ENCODE results near the gene COL5A1. TPM values are rescaled to one million over a fixed set of nuclear protein-coding genes. Genes with fewer than 3 reads are reported as not detected.

COL5A1 gene
- polyA plus RNA-seq, 1 donor (not counting 4 experiments of a cell fraction or from before 2014, with no cell fraction given): 3.1 TPM

GRCh38 chr9:134882204-134882785, 240.7 kb downstream of the COL5A1 start:
- H3K27me3 ChIP-seq (ENCODE audit: control insufficient read depth, extremely low read depth, insufficient read depth, low read length): peaks cover 9% of the 10 kb centered on the region
- H3K79me2 ChIP-seq (ENCODE audit: control insufficient read depth, insufficient read depth, low read length): no peaks in the 10 kb centered on the region
- dilution Hi-C loops (cut with MboI; ENCODE audit: extremely low pct_ligation_motif_present, low sequenced_read_pairs): no loop called here
- no peak overlapping the region for H3K4me2 ChIP-seq (ENCODE audit: control insufficient read depth, extremely low read depth, insufficient read depth, low read depth, low read length)
- no peaks in the 10 kb centered on the region for H3K36me3 ChIP-seq (ENCODE audit: control insufficient read depth in 2 of 2, extremely low read depth in 1 of 2, insufficient read depth in 2 of 2, low read length in 2 of 2)
- TF ChIP-seq CTCF (optimal IDR thresholded peaks at IDR 0.05 in 1 of 3, IDR thresholded peaks at IDR 0.05 in 1 of 3, conservative IDR thresholded peaks at IDR 0.05 in 1 of 3; ENCODE audit: extremely low read depth in 1 of 3, insufficient read depth in 2 of 3, low read length in 3 of 3): no peak
- TF ChIP-seq EZH2 (IDR thresholded peaks at IDR 0.05; ENCODE audit: low read length): no peak
- H2AFZ ChIP-seq (ENCODE audit: control insufficient read depth, low read length): no peak overlapping the region
- FAIRE-seq (no peak), DNase-seq (ENCODE audit: low read depth, low spot score) (no peak)
- no peak overlapping the region for H3K9ac ChIP-seq (ENCODE audit: control insufficient read depth, extremely low read depth, insufficient read depth, low read length)
- H3K4me1 ChIP-seq (ENCODE audit: control insufficient read depth, extremely low read depth, insufficient read depth, low read length): no peaks in the 10 kb centered on the region
- H3K9me1 ChIP-seq (ENCODE audit: control insufficient read depth, extremely low read depth, insufficient read depth, low read length): no peaks in the 10 kb centered on the region
- no peaks in the 10 kb centered on the region for H4K20me1 ChIP-seq (ENCODE audit: control insufficient read depth, extremely low read depth, insufficient read depth, low read length)
- no peak overlapping the region for H3K4me3 ChIP-seq (ENCODE audit: control insufficient read depth in 2 of 3, extremely low read depth in 1 of 3, insufficient read depth in 2 of 3, low read depth in 1 of 3, low read length in 3 of 3)
- no peaks in the 10 kb centered on the region for H3K9me3 ChIP-seq (ENCODE audit: control insufficient read depth, low read depth, low read length)
- H3K27ac ChIP-seq (ENCODE audit: control insufficient read depth, insufficient read depth, low read length): no peak overlapping the region

- FAIRE-seq: no peak
- Histone ChIP-seq H3K79me2 (ENCODE audit: control insufficient read depth, insufficient read depth, low read length) (no peaks in the 10 kb centered on the region), H3K27me3 (ENCODE audit: control insufficient read depth, extremely low read depth, insufficient read depth, low read length) (peaks cover 9% of the 10 kb centered on the region), H3K36me3 (ENCODE audit: control insufficient read depth in 2 of 2, extremely low read depth in 1 of 2, insufficient read depth in 2 of 2, low read length in 2 of 2) (no peaks in the 10 kb centered on the region), H3K4me2 (ENCODE audit: control insufficient read depth, extremely low read depth, insufficient read depth, low read depth, low read length) (no peak overlapping the region), H3K9ac (ENCODE audit: control insufficient read depth, extremely low read depth, insufficient read depth, low read length) (no peak overlapping the region), H3K4me1 (ENCODE audit: control insufficient read depth, extremely low read depth, insufficient read depth, low read length) (no peaks in the 10 kb centered on the region), H2AFZ (ENCODE audit: control insufficient read depth, low read length) (no peak overlapping the region), H3K9me3 (ENCODE audit: control insufficient read depth, low read depth, low read length) (no peaks in the 10 kb centered on the region), H4K20me1 (ENCODE audit: control insufficient read depth, extremely low read depth, insufficient read depth, low read length) (no peaks in the 10 kb centered on the region), H3K4me3 (ENCODE audit: control insufficient read depth in 2 of 3, extremely low read depth in 1 of 3, insufficient read depth in 2 of 3, low read depth in 1 of 3, low read length in 3 of 3) (no peak overlapping the region), H3K27ac (ENCODE audit: control insufficient read depth, insufficient read depth, low read length) (no peak overlapping the region), H3K9me1 (ENCODE audit: control insufficient read depth, extremely low read depth, insufficient read depth, low read length) (no peaks in the 10 kb centered on the region)
- no peak for DNase-seq (ENCODE audit: low read depth, low spot score)
- dilution Hi-C loops (cut with MboI; ENCODE audit: extremely low pct_ligation_motif_present, low sequenced_read_pairs): no loop called here
- no peak for TF ChIP-seq EZH2 (IDR thresholded peaks at IDR 0.05; ENCODE audit: low read length)
- TF ChIP-seq CTCF (optimal IDR thresholded peaks at IDR 0.05 in 1 of 3, IDR thresholded peaks at IDR 0.05 in 1 of 3, conservative IDR thresholded peaks at IDR 0.05 in 1 of 3; ENCODE audit: extremely low read depth in 1 of 3, insufficient read depth in 2 of 3, low read length in 3 of 3): no peak
Measured at GRCh38 chr9:134883040-134883782, 241.6 kb downstream of the COL5A1 start.
